Ramos (cell line): ENCODE results near the gene TNXB.
"Not testable (repeated sequence)": the region's sequence is repeated elsewhere in the genome, so short reads cannot be mapped to it uniquely, and the experiment has no call there.

Experiments used
- in situ Hi-C: fragments of 300-500 bp; cut with MboI; formaldehyde crosslinking; loops from one replicate; pipeline ENCODE4 v1.14.3; 2022; ENCODE audit warnings: low sequenced_read_pairs; ENCODE audit not compliant: unreplicated experiment

The TNXB gene

DNA sequence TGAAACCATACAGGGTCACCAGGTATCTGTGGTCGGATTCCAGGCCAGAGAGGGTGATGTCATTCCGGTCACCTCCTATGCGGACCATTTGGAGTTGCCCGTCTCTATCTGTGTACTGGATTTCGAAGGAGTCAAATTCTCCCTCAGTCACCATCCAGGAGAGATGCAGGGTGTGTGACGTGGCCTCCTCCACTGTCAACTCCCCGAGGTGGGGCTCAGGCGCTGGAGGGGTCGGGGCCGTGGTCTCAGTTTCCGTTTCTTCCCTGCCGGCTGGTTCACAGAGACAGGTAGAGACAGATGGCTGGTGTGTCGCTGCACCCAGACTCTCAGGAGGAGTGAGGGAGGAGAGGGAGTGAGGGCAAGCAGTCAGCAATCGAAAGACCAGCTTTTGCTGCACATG is 40.3 kb downstream of the TNXB start:
- in situ Hi-C loops, result no loop called here

DNA sequence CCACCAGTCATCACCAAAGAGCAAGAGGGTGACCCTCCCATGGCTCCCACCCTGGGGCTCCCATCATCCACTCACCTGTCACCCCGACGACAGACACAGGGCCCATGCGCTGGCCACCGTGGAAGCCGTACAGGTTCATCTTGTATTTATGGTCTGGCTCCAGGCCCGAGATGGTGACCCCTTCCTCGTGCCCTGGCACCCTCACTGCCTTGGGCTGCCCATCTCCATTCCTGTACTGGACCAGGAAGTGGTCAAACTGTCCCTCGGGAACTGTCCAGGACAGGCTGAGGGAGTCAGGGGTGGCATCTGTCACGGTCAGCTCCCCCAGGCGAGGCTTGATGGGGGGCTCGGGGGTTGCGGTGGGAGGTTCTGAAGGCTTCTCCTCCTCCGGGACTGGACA is 40.8 kb downstream of the TNXB start:
- in situ Hi-C loops, result not testable (repeated sequence)

DNA sequence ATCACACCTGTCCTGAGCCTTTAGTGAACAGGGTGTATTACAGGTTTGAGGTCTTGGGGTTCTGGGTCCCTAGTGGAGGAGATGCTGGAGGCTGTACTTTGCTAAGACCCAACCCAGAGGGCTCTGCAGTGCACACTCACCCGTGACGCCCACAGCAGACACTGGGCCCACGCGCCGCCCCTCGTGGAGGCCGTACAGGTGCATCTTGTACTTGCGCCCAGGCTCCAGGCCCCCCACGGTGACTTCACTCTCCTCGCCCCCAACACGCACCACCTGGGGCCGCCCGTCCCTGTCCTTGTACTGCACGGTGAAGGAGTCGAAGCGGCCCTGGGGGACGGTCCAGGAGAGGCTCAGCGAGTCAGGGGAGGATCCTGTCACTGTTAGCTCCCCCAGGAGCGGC is 41.6 kb downstream of the TNXB start:
- in situ Hi-C loops, result not testable (repeated sequence)

DNA sequence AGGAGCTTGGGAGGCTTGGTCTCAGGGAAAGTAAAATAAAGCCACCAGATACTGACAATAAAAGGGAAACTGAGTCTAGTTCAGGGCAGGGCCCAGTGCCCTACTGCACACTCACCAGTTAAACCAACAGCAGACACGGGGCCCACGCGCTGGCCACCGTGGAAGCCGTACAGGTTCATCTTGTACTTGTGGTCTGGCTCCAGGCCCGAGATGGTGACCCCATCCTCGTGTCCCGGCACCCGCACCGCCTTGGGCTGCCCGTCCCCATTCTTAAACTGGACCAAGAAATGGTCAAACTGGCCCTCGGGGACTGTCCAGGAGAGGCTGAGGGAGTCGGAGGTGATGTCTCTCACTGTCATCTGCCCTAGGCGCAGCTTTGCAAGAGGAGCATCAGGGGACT is 44.4 kb downstream of the TNXB start:
- in situ Hi-C loops, result no loop called here

DNA sequence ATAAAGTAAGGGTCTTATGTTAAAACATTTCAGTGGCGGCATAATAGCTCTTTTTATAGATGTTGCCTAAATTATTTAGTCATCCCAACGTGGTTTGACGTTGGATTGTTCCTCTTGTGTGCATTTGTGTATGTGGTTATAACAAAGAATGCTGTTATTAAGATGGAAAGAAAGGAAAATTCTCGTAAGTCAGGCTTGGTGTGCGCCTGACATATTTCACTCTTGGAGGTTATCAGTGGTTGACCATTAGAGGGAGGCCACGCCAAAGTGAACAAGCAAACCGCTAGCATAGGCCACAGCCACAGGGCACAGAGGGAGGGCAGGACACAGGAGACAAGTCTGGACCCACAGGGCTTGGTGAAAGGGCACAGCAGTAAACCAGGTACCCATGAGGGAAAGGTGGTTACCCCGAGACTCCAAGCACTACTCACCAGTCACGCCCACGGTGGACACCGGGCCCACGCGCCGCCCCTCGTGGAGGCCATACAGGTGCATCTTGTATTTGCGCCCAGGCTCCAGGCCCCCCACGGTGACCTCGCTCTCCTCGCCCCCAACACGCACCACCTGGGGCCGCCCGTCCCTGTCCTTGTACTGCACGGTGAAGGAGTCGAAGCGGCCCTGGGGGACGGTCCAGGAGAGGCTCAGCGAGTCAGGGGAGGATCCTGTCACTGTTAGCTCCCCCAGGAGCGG is 48.0 kb downstream of the TNXB start:
- in situ Hi-C loops, result no loop called here

DNA sequence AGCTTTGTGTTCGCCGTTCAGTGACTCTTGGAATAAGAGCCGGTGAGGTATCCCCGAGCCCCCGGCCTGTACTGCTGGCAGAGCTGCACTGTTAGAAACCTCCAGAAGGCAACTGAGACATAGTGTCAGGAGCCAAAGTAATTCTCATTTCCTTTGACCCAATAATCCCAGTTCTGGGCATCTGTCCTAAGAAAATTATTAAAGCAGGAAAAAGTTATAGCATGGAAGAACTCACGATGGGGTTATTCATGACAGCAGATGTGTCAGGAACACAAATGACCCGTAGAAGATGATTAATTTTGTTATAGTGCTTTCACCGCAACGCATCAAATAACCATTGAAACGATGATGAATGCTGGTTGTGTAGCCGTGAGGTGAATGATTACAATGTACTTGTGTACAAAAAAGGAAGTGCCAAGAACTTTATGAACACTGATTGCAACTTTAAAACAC is 50.6 kb downstream of the TNXB start:
- in situ Hi-C loops, result no loop called here

DNA sequence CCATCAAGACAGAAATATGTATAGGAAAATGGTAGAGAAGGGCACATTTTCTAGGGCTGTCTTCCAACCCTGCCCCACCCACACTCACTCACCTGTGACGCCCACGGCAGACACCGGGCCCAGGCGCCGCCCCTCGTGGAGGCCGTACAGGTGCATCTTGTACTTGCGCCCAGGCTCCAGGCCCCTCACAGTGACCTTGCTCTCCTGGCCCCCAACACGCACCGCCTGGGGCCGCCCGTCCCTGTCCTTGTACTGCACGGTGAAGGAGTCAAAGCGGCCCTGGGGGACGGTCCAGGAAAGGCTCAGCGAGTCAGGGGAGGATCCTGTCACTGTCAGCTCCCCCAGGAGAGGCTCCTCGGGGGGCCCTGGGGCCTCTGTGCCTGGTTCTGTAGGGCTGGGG is 51.2 kb downstream of the TNXB start:
- in situ Hi-C loops, result no loop called here

DNA sequence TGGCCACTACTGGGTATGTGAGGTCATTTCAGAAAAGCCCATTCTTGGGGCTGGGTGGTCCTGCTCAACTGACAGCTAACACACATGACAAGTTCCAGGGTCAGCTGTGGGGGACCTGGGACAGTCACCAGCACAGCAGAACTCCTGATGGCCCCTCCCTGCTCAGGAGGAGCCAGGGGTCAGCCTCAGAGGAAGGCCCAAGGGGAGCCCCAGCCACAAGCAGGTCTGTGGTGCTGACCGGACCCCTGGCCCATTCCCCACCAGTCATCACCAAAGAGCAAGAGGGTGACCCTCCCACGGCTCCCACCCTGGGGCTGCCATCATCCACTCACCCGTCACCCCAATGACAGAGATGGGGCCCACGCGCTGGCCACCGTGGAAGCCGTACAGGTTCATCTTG is 52.9 kb downstream of the TNXB start:
- in situ Hi-C loops, result no loop called here

DNA sequence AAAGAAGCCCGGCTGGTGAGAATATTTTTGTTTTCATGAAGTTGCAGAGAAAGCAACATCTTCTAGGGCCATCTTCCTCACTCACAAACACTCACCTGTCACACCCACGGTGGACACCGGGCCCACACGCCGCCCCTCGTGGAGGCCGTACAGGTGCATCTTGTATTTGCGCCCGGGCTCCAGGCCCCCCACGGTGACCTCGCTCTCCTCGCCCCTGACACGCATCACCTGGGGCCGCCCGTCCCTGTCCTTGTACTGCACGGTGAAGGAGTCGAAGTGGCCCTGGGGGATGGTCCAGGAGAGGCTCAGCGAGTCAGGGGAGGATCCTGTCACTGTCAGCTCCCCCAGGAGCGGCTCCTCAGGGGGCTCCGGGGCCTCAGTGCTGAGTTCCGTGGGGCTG is 53.4 kb downstream of the TNXB start:
- in situ Hi-C loops, result not testable (repeated sequence)

DNA sequence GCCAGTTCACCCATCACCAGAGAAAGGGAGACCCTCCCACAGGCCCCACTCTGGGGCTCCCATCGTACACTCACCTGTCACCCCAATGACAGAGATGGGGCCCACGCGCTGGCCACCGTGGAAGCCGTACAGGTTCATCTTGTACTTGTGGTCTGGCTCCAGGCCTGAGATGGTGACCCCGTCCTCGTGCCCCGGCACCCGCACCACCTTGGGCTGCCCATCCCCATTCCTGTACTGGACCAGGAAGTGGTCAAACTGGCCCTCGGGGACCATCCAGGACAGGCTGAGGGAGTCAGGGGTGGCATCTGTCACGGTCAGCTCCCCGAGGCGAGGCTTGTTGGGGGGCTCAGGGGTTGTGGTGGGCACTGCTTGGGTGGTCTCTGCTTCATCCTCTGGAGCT is 55.8 kb downstream of the TNXB start:
- in situ Hi-C loops, result not testable (repeated sequence)

DNA sequence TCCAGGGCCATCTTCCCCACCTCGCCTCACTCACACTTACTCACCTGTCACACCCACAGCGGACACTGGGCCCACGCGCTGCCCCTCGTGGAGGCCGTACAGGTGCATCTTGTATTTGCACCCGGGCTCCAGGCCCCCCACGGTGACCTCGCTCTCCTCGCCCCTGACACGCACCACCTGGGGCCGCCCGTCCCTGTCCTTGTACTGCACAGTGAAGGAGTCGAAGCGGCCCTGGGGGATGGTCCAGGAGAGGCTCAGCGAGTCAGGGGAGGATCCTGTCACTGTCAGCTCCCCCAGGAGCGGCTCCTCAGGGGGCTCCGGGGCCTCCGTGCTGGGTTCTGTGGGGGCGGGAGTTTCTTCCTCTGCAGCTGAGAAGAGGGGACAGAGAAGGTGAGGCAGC is 56.5 kb downstream of the TNXB start:
- in situ Hi-C loops, result not testable (repeated sequence)

DNA sequence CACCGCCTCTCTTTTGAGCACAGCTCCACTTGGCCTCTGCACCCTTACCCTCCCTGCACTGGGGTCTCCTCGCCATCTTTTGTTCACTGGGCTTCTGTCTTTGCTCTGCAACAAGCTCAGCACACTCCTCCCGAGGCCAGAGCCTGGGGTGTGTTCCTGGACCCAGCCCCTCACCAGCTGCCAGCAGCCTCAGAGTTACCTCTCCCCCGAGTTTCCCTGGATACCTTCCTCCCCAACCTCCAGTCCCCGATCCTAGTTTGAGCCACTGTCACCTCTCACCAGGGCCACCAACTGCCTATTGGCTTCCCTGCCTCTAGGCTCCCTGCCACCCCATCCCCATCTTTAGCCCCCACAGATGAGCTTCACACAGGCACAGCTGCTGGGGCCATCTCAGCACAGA is 58.6 kb downstream of the TNXB start:
- in situ Hi-C loops, result no loop called here

DNA sequence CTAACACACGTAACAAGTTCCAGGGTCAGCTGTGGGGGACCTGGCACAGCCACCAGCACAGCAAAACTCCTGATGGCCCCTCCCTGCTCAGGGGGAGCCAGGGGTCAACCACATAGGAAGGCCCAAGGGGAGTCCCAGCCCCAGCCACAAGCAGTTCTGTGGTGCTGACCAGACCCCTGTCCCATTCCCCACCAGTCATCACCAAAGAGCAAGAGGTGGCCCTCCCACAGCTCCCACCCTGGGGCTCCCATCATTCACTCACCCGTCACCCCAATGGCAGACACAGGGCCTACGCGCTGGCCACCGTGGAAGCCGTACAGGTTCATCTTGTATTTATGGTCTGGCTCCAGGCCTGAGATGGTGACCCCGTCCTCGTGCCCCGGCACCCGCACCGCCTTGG is 59.4 kb downstream of the TNXB start:
- in situ Hi-C loops, result not testable (repeated sequence)

DNA sequence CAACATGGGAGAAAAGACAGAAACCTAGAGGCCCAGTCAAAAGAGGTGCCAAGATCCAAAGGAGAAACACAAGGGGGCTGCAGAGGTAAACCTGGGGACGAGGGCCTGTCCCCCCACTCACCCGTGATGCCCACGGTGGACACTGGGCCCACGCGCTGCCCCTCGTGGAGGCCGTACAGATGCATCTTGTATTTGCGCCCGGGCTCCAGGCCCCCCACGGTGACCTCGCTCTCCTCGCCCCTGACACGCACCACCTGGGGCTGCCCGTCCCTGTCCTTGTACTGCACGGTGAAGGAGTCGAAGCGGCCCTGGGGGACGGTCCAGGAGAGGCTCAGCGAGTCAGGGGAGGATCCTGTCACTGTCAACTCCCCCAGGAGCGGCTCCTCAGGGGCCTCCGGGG is 60.0 kb downstream of the TNXB start:
- in situ Hi-C loops, result not testable (repeated sequence)

DNA sequence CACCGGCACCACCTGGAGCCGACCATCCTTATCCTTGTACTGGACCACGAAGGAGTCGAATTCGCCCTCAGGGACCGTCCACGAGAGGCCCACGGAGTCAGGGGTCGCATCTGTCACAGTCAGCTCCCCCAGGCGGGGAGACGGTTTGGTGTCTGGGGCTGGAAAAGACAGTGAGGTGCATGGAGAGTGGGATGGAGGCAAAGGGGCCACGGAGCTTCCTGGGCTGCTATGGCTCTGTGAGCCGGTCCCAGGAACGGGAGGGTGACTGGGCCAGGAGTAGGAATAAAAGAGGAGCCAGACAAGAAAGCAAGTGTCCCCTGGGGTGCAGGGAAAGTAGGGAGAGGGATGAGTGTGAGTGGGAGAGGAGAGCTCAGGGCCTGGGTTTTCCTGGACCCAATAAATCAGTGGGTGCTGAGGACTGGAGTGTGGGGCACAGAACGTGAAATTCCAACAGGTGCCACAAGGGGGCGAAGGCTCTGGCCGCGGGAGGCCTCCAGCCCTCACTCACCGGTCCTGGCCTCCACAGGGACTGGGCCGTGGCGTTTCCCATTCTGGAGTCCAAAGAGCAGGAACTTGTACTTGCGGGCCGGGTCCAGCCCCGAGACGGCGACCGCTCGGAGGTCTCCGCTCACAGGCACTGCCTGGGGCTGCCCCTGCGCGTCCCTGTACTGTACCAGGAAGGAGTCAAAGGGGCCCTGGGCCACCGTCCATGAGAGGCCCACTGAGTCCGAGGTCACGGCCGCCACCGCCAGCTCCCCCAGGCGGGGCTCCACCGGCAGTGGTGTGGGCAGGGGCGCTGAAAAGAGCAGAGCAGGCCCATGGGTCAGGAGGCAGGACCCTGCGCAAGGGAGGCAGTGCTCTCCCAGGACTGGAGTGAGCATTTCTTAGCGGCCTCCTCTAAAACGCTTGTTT is 61.0 kb downstream of the TNXB start:
- in situ Hi-C loops, result no loop called here

DNA sequence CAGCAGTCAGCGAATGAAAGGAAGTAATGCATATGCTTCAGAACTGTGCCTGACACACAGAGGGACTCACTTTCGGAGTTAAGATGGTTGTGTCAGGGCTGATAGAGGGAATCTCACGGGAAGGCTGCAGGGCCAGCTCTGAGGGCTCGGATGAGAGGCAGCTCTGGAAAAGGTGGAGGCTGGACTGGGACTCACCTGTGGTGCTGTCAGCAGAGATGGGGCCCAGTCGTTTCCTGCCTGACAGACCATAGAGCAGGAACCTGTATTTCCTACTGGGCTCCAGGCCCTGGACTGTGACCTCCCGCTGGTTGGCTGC is 61.6 kb downstream of the TNXB start:
- in situ Hi-C loops, result no loop called here

DNA sequence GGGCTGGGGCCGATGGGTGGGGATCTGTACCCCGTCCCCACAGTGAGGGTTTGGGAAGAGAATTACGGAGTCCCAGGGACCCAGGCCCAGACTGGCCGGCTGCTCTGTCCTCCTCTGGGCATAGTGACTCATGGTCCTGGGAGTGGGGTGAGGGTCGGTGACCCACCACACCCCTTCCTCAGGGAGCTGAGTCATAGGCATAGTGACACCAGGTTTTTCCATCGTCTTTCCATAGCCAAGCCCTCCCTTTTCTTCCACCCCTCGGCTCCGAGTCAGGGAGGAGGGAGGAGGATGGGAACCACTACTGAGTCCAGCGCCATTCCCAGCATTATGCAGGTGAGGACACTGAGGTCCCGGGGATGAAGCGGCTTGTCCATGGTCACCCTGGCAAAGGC is 62.1 kb downstream of the TNXB start:
- in situ Hi-C loops, result no loop called here

DNA sequence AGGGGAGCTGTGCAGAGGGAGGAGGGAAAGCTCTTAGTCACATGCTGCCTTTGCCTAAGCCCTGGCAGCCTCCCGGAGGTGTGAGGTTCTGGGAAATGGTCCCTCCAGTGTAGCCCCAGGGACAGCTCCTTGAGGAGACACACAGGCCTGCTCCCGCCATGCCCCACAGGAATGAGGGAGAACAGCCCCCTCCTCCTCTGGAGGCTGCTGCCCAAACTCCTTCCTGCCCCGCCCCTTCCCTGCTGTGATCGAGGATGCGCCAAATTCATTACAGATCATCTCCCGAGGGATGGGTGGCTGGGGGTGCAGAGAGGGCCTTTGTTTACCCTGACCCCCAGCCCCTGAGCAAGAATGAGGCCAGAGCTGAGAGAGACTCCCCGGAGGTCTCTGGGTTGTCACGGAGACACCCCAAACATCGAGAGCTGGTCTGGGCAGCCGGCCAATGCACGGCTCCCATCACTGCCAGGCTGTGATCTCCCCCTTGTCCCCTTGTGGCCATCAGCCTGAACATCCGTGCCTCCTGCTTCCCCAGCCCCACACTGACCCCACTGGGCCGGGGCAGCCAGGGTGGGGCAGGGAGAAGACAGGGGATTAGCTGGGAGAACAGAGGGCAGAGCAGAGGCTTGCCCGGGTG is 62.6 kb downstream of the TNXB start:
- in situ Hi-C loops, result no loop called here

DNA sequence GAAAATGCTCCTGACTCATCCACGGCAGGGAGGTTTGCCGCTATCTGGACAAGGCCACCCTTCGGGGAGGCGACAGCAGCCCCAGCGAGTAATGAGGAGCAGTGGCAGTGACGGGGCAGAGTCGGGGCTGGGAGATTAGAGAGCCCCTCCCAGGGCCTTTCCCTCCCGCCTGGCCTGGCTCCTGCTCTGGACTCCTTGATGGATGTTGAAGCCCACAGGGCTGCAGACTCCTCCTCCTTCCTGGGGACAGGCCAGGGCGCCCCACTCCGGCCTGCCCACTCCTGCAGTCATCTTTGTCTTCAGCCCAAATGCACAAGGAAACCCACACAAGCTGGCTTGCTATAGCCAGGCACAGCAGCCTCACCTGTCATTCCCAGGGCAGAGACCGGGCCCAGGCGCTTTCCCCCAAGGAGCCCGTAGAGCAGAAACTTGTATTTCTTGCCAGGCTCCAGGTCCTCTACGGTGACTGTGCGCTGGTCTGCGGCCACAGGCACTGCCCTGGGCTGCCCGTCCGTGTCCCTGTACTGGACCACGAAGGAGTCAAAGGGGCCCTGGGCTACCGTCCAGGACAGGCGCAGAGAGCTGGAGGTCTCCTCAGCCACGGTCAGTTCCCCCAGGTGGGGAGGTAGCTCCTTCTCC is 63.2 kb downstream of the TNXB start:
- in situ Hi-C loops, result no loop called here

DNA sequence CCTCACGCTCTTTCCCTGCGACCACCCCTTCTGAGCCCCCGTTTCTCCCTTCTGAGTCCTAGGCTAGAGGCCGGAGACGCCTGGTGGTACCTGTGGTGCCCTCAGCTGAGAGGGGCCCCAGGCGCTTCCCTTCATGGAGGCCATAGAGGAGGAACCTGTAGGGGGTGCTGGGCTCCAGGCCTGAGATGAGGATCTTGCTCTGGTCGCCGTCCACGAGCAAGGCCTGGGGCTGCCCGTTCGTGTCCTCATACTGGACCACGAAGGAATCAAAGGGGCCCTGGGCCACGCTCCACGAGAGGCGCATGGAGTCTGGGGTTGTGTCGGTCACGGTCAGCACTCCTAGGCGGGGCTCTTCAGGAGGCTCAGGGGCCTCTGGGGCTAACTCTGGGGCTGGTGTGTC is 64.2 kb downstream of the TNXB start:
- in situ Hi-C loops, result not testable (repeated sequence)
